B cell (primary cell): ENCODE results near the gene GPR25. TPM values are rescaled to one million over a fixed set of nuclear protein-coding genes. Genes with fewer than 3 reads are reported as not detected.

Source experiments
- ATAC-seq: fragments of 200-7000 bp; cut with Tn5 transposase; one replicate; pipeline ENCODE4 v1.10.0; 2021; ENCODE audit warnings: low read depth, mild to moderate bottlenecking, moderate number of reproducible peaks, moderate library complexity
- CTCF ChIA-PET: fragments of 350-600 bp; sonication (Branson Sonifier 250); formaldehyde crosslinking; loops from one replicate; lab custom pipeline; 2021; ENCODE audit warnings: antibody characterized with exemption, inconsistent platforms; lab: Charles Lee
- POLR2A ChIA-PET: fragments of 350-600 bp; sonication (Branson Sonifier 250); formaldehyde crosslinking; loops from one replicate; lab custom pipeline; 2021; ENCODE audit warnings: antibody characterized with exemption; lab: Charles Lee
- DNase-seq: peaks from one replicate; pipeline ENCODE4 v3.0.0; 2013
- H2AFZ ChIP-seq: 2 replicates; pipeline ENCODE4 v1.6.1; 2012; ENCODE audit warnings: mild to moderate bottlenecking, low read depth, low read length; ENCODE audit not compliant: insufficient read depth, poor library complexity, severe bottlenecking
- H3K27ac ChIP-seq, 2 donors: 1 replicate in 1 of 2; 2 replicates in 1 of 2; pipeline ENCODE4 v1.5.1; 2012 to 2013; ENCODE audit warnings: low read length in 2 of 2, mild to moderate bottlenecking in 2 of 2, moderate library complexity in 1 of 2
- H3K27me3 ChIP-seq, 4 experiments: fragments of 200-600 bp in 1 of 4; sonication (generic) in 1 of 4; replicated peaks in 1 of 4; 1 replicate in 2 of 4; 2 replicates in 2 of 4; pipeline versions ENCODE4 v1.6.1 to v1.7.0; 2013 to 2016; ENCODE audit warnings: low read length in 3 of 4, mild to moderate bottlenecking in 2 of 4, mixed read lengths in 1 of 4, moderate library complexity in 1 of 4; ENCODE audit not compliant: insufficient read depth in 4 of 4, control insufficient read depth in 3 of 4; ENCODE audit errors: control extremely low read depth in 1 of 4
- H3K36me3 ChIP-seq, 2 experiments: replicated peaks in 1 of 2; 1 replicate in 1 of 2; 2 replicates in 1 of 2; pipeline versions ENCODE4 v1.6.1 to v1.7.1; 2013; ENCODE audit warnings: low read length in 1 of 2; ENCODE audit not compliant: insufficient read depth in 2 of 2, control insufficient read depth in 1 of 2; ENCODE audit errors: control extremely low read depth in 1 of 2, extremely low read depth in 1 of 2
- H3K4me1 ChIP-seq, 2 donors: fragments of 200-600 bp in 1 of 2; sonication (generic) in 1 of 2; 1 replicate in 1 of 2; 2 replicates in 1 of 2; pipeline versions ENCODE4 v1.5.1 to v1.6.1; 2013 to 2017; ENCODE audit warnings: low read length in 2 of 2; ENCODE audit not compliant: control insufficient read depth in 2 of 2, insufficient read depth in 2 of 2
- H3K4me2 ChIP-seq: replicated peaks from 2 replicates; pipeline ENCODE3; 2012; ENCODE audit warnings: mild to moderate bottlenecking, low read depth, low read length; ENCODE audit not compliant: poor library complexity, severe bottlenecking
- H3K4me3 ChIP-seq, 5 experiments: fragments of 200-600 bp in 1 of 5; sonication (generic) in 1 of 5; 1 replicate in 3 of 5; 2 replicates in 2 of 5; pipeline versions ENCODE4 v1.5.1 to v1.7.0; 2011 to 2016; ENCODE audit warnings: low read length in 4 of 5, mild to moderate bottlenecking in 4 of 5, low read depth in 2 of 5, control low read depth in 1 of 5, moderate library complexity in 1 of 5; ENCODE audit not compliant: insufficient read depth in 1 of 5; ENCODE audit errors: control extremely low read depth in 1 of 5, extremely low read depth in 1 of 5
- H3K79me2 ChIP-seq: fragments of 200-600 bp; sonication (generic); one replicate; pipeline ENCODE4 v1.6.0; 2016; ENCODE audit warnings: low read length; ENCODE audit not compliant: control insufficient read depth, insufficient read depth
- H3K9ac ChIP-seq: fragments of 200-600 bp; sonication (generic); 2 replicates; pipeline ENCODE4 v1.6.1; 2017; ENCODE audit warnings: mild to moderate bottlenecking, low read length, moderate library complexity
- H3K9me3 ChIP-seq, 3 donors: one replicate each; pipeline versions ENCODE4 v1.6.1 to v1.7.1; 2013; ENCODE audit warnings: low read length in 2 of 3; ENCODE audit not compliant: control insufficient read depth in 2 of 3, insufficient read depth in 1 of 3; ENCODE audit errors: control extremely low read depth in 1 of 3
- H4K20me1 ChIP-seq: 2 replicates; pipeline ENCODE4 v1.6.0; 2012; ENCODE audit warnings: mild to moderate bottlenecking, low read length; ENCODE audit not compliant: insufficient read depth, control insufficient read depth, poor library complexity, severe bottlenecking
- H3K27ac Mint-ChIP-seq: one replicate; pipeline ENCODE4 v1.8.0; 2021; ENCODE audit warnings: mixed read lengths
- H3K27me3 Mint-ChIP-seq: one replicate; pipeline ENCODE4 v1.8.0; 2021; ENCODE audit warnings: mixed read lengths
- H3K4me1 Mint-ChIP-seq: one replicate; pipeline ENCODE4 v1.8.0; 2021; ENCODE audit warnings: mixed read lengths
- H3K4me3 Mint-ChIP-seq: one replicate; pipeline ENCODE4 v1.8.0; 2021; ENCODE audit warnings: mixed read lengths
- H3K9me3 Mint-ChIP-seq: one replicate; pipeline ENCODE4 v1.8.0; 2022; ENCODE audit warnings: mixed read lengths; ENCODE audit not compliant: insufficient read depth
- CTCF ChIP-seq: fragments of 200-600 bp; IDR thresholded peaks from one replicate; pipeline ENCODE4 v1.8.0; 2022; ENCODE audit warnings: antibody characterized with exemption, mild to moderate bottlenecking
- EZH2 ChIP-seq: IDR thresholded peaks from 2 replicates; pipeline ENCODE4 v1.6.1; 2012; ENCODE audit warnings: borderline replicate concordance, low read depth, mild to moderate bottlenecking, moderate library complexity, low read length; ENCODE audit not compliant: insufficient read depth, poor library complexity, severe bottlenecking
- WGBS: methylation state at CpG from one replicate; pipeline ENCODE4 v1.1.5; 2013; ENCODE audit warnings: missing lambda C conversion rate; ENCODE audit not compliant: insufficient coverage; 5-methylcytosine and 5-hydroxymethylcytosine counted together
- intact Hi-C: fragments of 100-400 bp; cut with micrococcal nuclease; formaldehyde crosslinking; loops from one replicate; pipeline ENCODE4 v1.10.0; 2022
- polyA plus RNA-seq: library from polyadenylated mRNA; depleted of rRNA; stranded (reverse); fragments of >200 nt; gene quantifications from 2 replicates; pipeline ENCODE4 v1.2.3, GENCODE V29; 2012
- total RNA-seq, 2 donors: library from RNA; stranded (reverse); fragments of 120-200 nt in 1 of 2; gene quantifications; 1 replicate in 1 of 2; 2 replicates in 1 of 2; pipeline versions ENCODE4 v1.2.3 to v1.2.4, GENCODE V29; 2013 to 2022

GPR25 gene
- total and polyA plus RNA-seq, 2 donors (not counting 1 experiment from before 2014, with no cell fraction given), result 1.8 to 3.1 TPM

GRCh38 chr1:200916681-200917080, 43.9 kb downstream of the GPR25 start:
- ChIA-PET CTCF (no interaction called here), POLR2A (no interaction called here)
- Histone ChIP-seq H3K9me3 (no peaks in the 10 kb centered on the region), H2AFZ (no peak overlapping the region), H4K20me1 (no peaks in the 10 kb centered on the region), H3K79me2 (no peaks in the 10 kb centered on the region), H3K36me3 (no peaks in the 10 kb centered on the region), H3K4me2 (no peak overlapping the region), H3K27me3 (no peaks in the 10 kb centered on the region), H3K4me3 (no peak overlapping the region), H3K9ac (no peak overlapping the region), H3K4me1 (no peaks in the 10 kb centered on the region), H3K27ac (no peak overlapping the region)
- Mint-ChIP-seq H3K9me3 (no peaks in the 10 kb centered on the region), H3K4me1 (no peaks in the 10 kb centered on the region), H3K4me3 (no peak overlapping the region), H3K27ac (no peak overlapping the region), H3K27me3 (no peaks in the 10 kb centered on the region)
- 89% methylated on average over 6 of the region's 11 CpGs for WGBS
- TF ChIP-seq EZH2 (no peak), CTCF (no peak)
- intact Hi-C loops, result no loop called here
- ATAC-seq (no peak), DNase-seq (no peak)

- H3K79me2 ChIP-seq, result no peaks in the 10 kb centered on the region
- H3K4me1 ChIP-seq, result no peaks in the 10 kb centered on the region
- H4K20me1 ChIP-seq, result no peaks in the 10 kb centered on the region
- no peak overlapping the region for H3K4me3 ChIP-seq
- no peak overlapping the region for H3K27ac ChIP-seq
- intact Hi-C loops, result no loop called here
- ATAC-seq, result no peak
- Mint-ChIP-seq H3K27ac (no peak overlapping the region), H3K27me3 (no peaks in the 10 kb centered on the region), H3K4me1 (no peaks in the 10 kb centered on the region), H3K9me3 (no peaks in the 10 kb centered on the region), H3K4me3 (no peak overlapping the region)
- no peak for TF ChIP-seq EZH2
- TF ChIP-seq CTCF, result no peak
- no peaks in the 10 kb centered on the region for H3K27me3 ChIP-seq
- H3K9ac ChIP-seq, result no peak overlapping the region
- H3K9me3 ChIP-seq, result no peaks in the 10 kb centered on the region
- H3K4me2 ChIP-seq, result no peak overlapping the region
- no peak for DNase-seq
- H3K36me3 ChIP-seq, result no peaks in the 10 kb centered on the region
- ChIA-PET POLR2A (no interaction called here), CTCF (no interaction called here)
- WGBS, result 100% methylated on average over 6 of the region's 7 CpGs
- no peak overlapping the region for H2AFZ ChIP-seq
Observed at GRCh38 chr1:200917291-200917817, 44.6 kb downstream of the GPR25 start.
